ENCODE measurements around the gene G0S2.
A peak's percentile ranks its signal among the peaks of the same experiment; 100 is the strongest.
"Not testable (repeated sequence)": the region's sequence is repeated elsewhere in the genome, so short reads cannot be mapped to it uniquely, and the experiment has no call there.

The G0S2 gene

GRCh38 chr1:209685821-209686220, 10.6 kb downstream of the G0S2 start:
- no peak for FAIRE-seq

DNA sequence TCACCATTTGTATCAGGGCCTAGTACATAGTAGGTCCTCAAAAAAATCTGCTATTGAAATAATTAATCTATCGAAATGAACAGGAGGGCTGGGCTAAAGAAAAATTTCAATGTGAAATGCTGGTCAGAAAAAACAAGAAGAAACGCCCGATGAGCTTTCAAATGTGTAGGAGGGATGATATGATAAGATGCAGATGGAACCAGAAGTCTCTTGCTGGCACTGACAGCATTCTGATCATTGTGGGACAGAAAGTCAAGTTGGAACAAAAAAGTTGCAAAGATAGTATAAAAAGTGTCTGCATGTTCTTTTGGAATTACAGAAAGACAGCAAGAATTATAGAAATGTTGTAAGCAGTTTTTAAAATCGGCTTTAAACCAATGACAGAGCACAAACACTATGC, 11.1 kb downstream of the G0S2 start:
- no peak for FAIRE-seq

DNA sequence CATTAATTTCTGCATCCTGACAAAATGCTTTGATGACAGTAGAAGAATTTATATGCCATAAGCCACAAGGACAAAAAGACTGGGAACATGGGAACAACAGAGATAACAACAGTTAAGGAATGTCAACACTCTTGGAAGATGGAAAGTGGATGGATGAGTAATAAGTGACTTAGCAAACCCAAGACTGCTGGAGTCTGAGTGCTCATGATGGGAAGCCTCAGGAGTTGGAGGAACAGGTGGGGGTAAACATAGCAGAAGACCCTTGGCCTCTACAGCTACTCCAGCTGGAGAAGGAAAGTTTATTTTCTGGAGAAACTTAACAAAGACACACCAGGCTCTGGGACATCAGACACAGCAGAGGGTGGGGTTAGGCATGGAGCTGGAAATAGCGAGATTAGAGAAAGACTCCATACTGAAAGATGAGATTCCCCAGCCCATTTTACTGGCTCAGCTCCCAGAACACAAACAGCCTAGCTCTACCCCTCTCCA, 13.6 kb downstream of the G0S2 start:
- FAIRE-seq: no peak

GRCh38 chr1:209689477-209689876, 14.3 kb downstream of the G0S2 start:
- no peak for FAIRE-seq

- FAIRE-seq: no peak
Measured at GRCh38 chr1:209691237-209691636, 16.0 kb downstream of the G0S2 start.

DNA sequence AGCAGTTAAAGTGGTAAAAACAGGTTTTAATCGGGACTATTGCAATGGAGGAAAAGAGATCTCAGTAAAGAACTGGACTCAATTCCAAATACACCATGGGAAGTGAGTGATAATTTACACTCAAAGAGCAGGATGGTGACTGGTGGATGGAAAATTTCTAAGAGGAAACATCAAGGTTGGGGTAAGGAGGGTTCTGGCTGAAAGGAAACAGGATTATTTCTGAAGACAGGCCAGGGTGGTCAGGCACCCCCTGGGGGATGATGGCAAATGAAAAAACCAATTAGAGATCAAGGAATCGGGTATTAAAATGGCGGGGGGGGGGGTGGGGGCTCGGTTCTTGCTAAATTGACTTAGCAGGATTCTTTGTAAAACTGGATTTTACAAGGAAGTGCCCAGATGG, 17.1 kb downstream of the G0S2 start:
- FAIRE-seq: no peak

GRCh38 chr1:209692745-209693504, 17.7 kb downstream of the G0S2 start:
- FAIRE-seq: peak; percentile 72

DNA sequence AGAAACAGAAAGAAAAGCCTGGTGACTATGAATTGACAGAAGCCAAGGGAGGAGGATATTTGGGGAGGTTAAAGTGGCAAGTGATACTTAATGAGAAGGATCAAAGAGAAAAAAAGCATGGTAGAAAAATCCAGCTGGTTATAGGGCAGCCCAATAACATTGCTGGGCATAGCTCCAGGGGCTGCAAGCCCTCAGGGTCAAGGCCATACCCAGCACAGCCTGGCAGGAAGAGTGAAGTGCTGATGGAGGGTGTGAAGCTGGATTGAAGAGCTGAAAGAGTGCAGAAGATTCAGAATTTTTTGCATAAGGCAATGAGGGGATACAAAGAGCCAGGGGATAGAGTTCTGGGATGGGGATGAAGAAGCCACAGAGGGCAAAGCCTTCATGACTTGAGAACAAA, 21.5 kb downstream of the G0S2 start:
- FAIRE-seq: no peak

DNA sequence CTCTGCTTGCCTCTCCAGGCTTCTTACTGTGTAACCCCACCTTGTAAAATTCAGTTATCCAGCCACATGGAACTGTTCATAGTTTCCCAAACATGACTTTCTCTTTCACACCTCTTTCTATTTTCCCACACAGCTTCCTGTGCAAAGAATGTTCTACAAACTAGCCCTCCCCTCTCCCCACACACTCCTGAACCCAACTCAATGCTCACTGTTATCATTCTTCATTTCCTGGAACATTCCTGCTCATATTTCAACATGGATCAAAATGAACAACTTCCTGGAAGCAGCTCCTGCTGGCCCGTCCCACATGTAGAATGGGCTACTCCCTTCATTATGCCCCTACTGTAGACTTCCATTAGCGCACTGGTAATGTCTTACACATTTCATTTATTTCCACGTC, 21.9 kb downstream of the G0S2 start:
- no peak for FAIRE-seq

DNA sequence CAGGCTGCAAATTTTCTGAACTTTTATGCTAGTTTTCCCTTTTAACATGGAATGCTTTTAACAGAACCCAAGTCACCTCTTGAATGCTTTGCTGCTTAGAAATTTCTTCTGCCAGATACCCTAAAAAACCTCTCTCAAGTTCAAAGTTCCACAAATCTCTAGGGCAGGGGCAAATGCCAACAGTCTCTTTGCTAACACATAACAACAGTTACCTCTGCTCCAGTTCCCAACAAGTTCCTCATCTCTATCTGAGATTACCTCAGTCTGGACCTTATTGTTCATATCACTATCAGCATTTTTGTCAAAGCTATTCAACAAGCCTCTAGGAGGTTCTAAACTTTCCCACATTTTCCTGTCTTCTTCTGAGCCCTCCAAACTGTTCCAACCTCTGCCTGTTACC, 25.5 kb downstream of the G0S2 start:
- not testable (repeated sequence) for FAIRE-seq

GRCh38 chr1:209702832-209703231, 27.6 kb downstream of the G0S2 start:
- FAIRE-seq: no peak

DNA sequence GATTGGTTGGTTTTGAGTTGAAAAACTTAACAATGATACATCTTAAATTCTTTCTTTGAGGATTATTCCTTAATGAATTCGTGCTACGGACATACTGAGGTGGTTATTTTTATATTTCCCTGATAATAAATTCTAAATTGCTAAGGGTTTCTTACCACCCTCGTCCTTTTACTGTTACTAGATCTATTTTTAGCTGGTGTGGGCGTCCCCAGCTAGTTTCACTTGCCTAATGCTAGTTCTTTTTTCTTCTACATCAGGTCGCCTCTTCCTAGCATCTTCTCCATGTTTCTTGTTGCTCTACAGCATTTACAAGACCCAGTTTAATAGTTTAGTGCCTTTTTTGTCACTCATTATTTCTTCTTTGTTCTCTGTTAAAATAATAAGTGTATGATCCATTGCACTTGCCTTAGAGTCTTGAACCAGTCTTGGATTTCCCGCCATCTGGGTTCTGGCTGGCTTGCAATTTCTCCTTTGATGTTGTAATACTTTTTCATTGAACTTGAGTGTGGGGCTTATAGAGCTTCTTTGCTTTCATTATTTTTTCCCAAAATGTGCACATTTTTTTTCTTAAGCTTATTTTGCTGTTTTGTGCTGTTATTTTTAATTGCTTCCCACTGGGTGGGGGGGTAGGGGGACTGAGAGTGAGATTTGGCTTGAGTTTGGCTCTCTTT, 28.8 kb downstream of the G0S2 start:
- no peak for FAIRE-seq

DNA sequence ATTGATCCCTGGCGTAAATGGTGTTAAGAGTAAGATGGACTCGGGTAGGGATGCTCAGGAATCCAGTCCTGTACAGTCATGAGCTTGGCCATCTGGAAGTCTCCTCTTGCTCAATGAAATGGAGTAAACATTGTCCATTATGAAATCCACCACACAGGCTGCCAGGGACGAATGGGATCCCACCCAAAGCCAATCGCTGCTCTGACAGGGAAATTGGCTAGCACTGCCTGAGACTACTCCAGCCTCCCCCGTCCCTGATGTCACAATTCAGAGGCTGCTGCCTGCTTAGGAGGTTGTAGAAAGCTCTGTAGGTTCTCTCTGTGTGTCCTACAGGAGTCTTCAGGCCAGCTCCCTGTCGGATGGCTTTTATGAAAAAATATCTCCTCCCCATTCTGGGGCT, 29.4 kb downstream of the G0S2 start, which contains the start of gene HSD11B1:
HSD11B1 (plus strand) TSS at position 263 of the 400 bp plus-strand sequence; CDS start at position 360, 97 bp downstream.
- FAIRE-seq: no peak

- no peak for FAIRE-seq
Measured at GRCh38 chr1:209705033-209705598, 29.9 kb downstream of the G0S2 start.

DNA sequence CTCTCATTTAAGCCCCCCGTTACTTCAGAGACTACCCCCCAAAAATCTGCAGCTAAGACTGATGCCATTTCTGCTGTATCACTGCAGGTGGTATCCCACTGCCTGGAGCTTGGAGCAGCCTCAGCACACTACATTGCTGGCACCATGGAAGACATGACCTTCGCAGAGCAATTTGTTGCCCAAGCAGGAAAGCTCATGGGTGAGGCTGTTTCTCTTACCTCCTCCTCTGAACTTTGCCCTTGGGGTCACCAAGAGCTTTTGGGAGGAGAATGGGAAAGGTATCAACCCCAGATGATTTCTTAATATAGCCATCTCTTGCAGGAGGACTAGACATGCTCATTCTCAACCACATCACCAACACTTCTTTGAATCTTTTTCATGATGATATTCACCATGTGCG, 31.4 kb downstream of the G0S2 start:
- FAIRE-seq: no peak

- no peak for FAIRE-seq
Measured at GRCh38 chr1:209707308-209707707, 32.1 kb downstream of the G0S2 start.

GRCh38 chr1:209708297-209708696, 33.1 kb downstream of the G0S2 start:
- no peak for FAIRE-seq

- no peak for FAIRE-seq
Measured at GRCh38 chr1:209710093-209710492, 34.9 kb downstream of the G0S2 start.

- no peak for FAIRE-seq
Measured at GRCh38 chr1:209710847-209711246, 35.6 kb downstream of the G0S2 start.

GRCh38 chr1:209714338-209714737, 39.1 kb downstream of the G0S2 start:
- FAIRE-seq: no peak

DNA sequence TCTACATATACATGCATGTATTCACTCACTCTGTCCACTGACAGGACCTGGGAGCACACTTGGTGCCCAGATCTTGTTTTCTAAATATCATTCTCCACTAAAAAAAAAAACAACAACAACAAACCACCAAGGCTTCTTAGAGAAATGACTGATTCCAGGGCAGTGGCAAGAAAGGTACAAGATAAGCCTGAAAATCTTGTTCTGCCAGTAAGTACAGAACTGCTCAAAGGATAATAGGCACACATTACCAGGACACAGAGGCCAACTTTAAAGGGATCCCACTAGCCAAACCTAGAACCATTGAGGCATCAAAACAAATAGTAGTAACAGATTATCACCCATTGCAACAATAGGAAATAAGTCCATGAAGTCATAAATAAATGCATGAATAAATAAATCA, 40.1 kb downstream of the G0S2 start:
- FAIRE-seq: no peak

DNA sequence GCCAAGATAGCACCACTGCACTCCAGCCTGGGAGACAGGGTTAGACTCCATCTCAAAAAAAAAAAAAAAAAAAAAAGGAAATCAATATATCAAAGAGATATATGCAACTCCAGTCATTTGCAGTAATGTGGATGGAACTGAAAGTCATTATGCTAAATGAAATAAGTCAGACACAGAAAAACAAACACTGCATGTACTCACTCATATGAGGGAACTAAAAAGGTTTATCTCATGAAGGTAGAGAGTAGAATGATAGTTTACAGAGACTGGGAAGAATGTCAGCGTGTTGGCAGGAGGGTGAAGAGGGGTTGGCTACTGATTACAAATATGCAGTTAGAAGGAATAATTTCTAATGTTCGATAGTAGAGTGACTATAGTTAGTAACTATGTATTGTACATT, 42.6 kb downstream of the G0S2 start:
- no peak for FAIRE-seq

DNA sequence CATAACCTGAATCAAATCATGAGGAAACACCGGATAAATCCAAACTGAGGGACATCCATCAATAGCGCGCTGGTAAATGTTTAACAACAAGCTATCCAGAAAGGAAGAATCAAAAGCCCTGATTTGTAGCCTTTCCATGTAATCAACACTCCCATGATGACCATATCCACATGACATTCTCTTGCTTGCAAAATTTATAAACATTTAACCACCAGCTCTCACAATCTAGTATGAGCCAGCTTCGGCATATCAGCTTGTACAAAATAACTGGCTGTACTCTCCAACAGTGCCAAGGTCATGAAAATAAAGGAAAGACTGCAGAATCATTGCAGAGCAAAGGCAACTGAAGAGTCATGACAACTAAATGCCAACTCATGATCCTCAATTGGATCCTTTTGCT, 45.1 kb downstream of the G0S2 start:
- FAIRE-seq: no peak

DNA sequence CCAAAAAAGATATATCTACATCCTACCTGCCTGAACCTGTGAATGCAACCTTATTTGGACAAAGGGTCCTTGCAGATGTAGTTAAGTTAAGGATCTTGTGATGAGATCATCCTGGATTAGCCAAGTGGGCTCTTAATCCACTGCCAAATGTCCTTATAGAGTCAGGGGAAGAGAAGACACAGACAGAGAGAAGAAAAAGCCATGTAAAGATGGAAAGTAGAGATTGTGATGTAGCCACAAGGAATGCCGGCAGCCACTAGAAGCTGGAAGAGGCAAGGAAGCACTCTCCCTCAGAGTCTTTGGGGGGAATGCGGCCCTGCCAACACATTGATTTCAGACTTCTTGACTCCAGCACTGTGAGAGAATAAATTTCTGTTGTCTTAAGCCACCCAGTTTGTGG, 45.6 kb downstream of the G0S2 start:
- no peak for FAIRE-seq
